Astrocyte (in vitro differentiated cells and primary cell): ENCODE results near the gene HS3ST3A1.

Experiments
- EZH2 ChIP-seq: IDR thresholded peaks from 2 replicates; pipeline ENCODE4 v1.6.1; 2012; ENCODE audit warnings: mild to moderate bottlenecking, low read length, inconsistent platforms; ENCODE audit not compliant: insufficient read depth
- TF ChIP-seq, protein P1 (sequence below): IDR thresholded peaks from 2 replicates; pipeline ENCODE4 v1.5.1; 2011; ENCODE audit warnings: low read depth, mild to moderate bottlenecking, inconsistent platforms, low read length, moderate library complexity; ENCODE audit not compliant: insufficient read depth

GRCh38 chr17:13503526-13503925 is 98.2 kb downstream of the HS3ST3A1 start:
- TF ChIP-seq, protein P1, sequence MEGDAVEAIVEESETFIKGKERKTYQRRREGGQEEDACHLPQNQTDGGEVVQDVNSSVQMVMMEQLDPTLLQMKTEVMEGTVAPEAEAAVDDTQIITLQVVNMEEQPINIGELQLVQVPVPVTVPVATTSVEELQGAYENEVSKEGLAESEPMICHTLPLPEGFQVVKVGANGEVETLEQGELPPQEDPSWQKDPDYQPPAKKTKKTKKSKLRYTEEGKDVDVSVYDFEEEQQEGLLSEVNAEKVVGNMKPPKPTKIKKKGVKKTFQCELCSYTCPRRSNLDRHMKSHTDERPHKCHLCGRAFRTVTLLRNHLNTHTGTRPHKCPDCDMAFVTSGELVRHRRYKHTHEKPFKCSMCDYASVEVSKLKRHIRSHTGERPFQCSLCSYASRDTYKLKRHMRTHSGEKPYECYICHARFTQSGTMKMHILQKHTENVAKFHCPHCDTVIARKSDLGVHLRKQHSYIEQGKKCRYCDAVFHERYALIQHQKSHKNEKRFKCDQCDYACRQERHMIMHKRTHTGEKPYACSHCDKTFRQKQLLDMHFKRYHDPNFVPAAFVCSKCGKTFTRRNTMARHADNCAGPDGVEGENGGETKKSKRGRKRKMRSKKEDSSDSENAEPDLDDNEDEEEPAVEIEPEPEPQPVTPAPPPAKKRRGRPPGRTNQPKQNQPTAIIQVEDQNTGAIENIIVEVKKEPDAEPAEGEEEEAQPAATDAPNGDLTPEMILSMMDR = no peak
- TF ChIP-seq EZH2 = no peak
